Activated naive CD4-positive, alpha-beta T cell treated with anti-CD3 and anti-CD28 coated beads, Interleukin-2, amount 10 ng/mL, durations not matched to agents 5 hours and 36 hours (primary cell): Measurements from ENCODE around the gene GAGE12H. TPM values are rescaled to one million over a fixed set of nuclear protein-coding genes. Genes with fewer than 3 reads are reported as not detected.

Experiments
- total RNA-seq, 2 experiments: library from RNA; stranded (reverse); gene quantifications; one replicate each; pipeline ENCODE4 v1.2.3, GENCODE V29; 2021

GAGE12H gene, protein sequence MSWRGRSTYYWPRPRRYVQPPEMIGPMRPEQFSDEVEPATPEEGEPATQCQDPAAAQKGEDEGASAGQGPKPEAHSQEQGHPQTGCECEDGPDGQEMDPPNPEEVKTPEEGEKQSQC
- total RNA-seq, result not detected

DNA sequence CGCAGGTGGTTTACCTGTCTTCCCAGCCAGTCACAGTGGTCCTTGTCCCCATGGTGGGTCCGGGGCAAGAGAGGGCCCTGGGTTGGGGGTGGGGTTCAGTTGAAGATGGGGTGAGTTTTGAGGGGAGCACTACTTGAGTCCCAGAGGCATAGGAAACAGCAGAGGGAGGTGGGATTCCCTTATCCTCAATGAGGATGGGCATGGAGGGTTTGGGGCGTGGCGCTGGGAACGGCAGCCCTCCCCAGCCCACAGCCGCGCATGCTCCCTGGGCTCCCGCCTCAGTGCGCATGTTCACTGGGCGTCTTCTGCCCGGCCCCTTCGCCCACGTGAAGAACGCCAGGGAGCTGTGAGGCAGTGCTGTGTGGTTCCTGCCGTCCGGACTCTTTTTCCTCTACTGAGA, at the start of gene GAGE12H:
GAGE12H (plus strand) TSS at position 301 of the 400 bp plus-strand sequence. CDS start 1,155 bp downstream, outside the sequence.

DNA sequence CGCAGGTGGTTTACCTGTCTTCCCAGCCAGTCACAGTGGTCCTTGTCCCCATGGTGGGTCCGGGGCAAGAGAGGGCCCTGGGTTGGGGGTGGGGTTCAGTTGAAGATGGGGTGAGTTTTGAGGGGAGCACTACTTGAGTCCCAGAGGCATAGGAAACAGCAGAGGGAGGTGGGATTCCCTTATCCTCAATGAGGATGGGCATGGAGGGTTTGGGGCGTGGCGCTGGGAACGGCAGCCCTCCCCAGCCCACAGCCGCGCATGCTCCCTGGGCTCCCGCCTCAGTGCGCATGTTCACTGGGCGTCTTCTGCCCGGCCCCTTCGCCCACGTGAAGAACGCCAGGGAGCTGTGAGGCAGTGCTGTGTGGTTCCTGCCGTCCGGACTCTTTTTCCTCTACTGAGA, 47.9 kb upstream of the GAGE12H start, which contains the start of gene GAGE12C:
GAGE12C (plus strand) TSS at position 301 of the 400 bp plus-strand sequence. CDS start 1,155 bp downstream, outside the sequence.

DNA sequence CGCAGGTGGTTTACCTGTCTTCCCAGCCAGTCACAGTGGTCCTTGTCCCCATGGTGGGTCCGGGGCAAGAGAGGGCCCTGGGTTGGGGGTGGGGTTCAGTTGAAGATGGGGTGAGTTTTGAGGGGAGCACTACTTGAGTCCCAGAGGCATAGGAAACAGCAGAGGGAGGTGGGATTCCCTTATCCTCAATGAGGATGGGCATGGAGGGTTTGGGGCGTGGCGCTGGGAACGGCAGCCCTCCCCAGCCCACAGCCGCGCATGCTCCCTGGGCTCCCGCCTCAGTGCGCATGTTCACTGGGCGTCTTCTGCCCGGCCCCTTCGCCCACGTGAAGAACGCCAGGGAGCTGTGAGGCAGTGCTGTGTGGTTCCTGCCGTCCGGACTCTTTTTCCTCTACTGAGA, 38.3 kb upstream of the GAGE12H start, which contains the start of gene GAGE12D:
GAGE12D (plus strand) TSS at position 301 of the 400 bp plus-strand sequence. CDS start 1,155 bp downstream, outside the sequence.

DNA sequence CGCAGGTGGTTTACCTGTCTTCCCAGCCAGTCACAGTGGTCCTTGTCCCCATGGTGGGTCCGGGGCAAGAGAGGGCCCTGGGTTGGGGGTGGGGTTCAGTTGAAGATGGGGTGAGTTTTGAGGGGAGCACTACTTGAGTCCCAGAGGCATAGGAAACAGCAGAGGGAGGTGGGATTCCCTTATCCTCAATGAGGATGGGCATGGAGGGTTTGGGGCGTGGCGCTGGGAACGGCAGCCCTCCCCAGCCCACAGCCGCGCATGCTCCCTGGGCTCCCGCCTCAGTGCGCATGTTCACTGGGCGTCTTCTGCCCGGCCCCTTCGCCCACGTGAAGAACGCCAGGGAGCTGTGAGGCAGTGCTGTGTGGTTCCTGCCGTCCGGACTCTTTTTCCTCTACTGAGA, 28.8 kb upstream of the GAGE12H start, which contains the start of gene GAGE12E:
GAGE12E (plus strand) TSS at position 301 of the 400 bp plus-strand sequence. CDS start 1,155 bp downstream, outside the sequence.

DNA sequence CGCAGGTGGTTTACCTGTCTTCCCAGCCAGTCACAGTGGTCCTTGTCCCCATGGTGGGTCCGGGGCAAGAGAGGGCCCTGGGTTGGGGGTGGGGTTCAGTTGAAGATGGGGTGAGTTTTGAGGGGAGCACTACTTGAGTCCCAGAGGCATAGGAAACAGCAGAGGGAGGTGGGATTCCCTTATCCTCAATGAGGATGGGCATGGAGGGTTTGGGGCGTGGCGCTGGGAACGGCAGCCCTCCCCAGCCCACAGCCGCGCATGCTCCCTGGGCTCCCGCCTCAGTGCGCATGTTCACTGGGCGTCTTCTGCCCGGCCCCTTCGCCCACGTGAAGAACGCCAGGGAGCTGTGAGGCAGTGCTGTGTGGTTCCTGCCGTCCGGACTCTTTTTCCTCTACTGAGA, 19.2 kb upstream of the GAGE12H start, which contains the start of gene GAGE12F:
GAGE12F (plus strand) TSS at position 301 of the 400 bp plus-strand sequence. CDS start 1,155 bp downstream, outside the sequence.

DNA sequence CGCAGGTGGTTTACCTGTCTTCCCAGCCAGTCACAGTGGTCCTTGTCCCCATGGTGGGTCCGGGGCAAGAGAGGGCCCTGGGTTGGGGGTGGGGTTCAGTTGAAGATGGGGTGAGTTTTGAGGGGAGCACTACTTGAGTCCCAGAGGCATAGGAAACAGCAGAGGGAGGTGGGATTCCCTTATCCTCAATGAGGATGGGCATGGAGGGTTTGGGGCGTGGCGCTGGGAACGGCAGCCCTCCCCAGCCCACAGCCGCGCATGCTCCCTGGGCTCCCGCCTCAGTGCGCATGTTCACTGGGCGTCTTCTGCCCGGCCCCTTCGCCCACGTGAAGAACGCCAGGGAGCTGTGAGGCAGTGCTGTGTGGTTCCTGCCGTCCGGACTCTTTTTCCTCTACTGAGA, 9.6 kb upstream of the GAGE12H start, which contains the start of gene GAGE12G:
GAGE12G (plus strand) TSS at position 301 of the 400 bp plus-strand sequence. CDS start 1,155 bp downstream, outside the sequence.

DNA sequence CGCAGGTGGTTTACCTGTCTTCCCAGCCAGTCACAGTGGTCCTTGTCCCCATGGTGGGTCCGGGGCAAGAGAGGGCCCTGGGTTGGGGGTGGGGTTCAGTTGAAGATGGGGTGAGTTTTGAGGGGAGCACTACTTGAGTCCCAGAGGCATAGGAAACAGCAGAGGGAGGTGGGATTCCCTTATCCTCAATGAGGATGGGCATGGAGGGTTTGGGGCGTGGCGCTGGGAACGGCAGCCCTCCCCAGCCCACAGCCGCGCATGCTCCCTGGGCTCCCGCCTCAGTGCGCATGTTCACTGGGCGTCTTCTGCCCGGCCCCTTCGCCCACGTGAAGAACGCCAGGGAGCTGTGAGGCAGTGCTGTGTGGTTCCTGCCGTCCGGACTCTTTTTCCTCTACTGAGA, 9.4 kb downstream of the GAGE12H start, which contains the start of gene GAGE2A:
GAGE2A (plus strand) TSS at position 301 of the 400 bp plus-strand sequence. CDS start 1,155 bp downstream, outside the sequence.

DNA sequence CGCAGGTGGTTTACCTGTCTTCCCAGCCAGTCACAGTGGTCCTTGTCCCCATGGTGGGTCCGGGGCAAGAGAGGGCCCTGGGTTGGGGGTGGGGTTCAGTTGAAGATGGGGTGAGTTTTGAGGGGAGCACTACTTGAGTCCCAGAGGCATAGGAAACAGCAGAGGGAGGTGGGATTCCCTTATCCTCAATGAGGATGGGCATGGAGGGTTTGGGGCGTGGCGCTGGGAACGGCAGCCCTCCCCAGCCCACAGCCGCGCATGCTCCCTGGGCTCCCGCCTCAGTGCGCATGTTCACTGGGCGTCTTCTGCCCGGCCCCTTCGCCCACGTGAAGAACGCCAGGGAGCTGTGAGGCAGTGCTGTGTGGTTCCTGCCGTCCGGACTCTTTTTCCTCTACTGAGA, 19.0 kb downstream of the GAGE12H start, which contains the start of gene GAGE1:
GAGE1 (plus strand) TSS at position 301 of the 400 bp plus-strand sequence. CDS start 1,155 bp downstream, outside the sequence.

Other genes starting within 250 kb of the GAGE12H start
- not detected for gene GAGE13, start 248.4 kb upstream of the GAGE12H start, total RNA-seq
- gene GAGE12C, start 47.8 kb upstream of the GAGE12H start, total RNA-seq, result not detected
- not detected for gene GAGE12D, start 38.2 kb upstream of the GAGE12H start, total RNA-seq
- gene GAGE12E, start 28.7 kb upstream of the GAGE12H start, total RNA-seq, result not detected
- not detected for gene GAGE12F, start 19.1 kb upstream of the GAGE12H start, total RNA-seq
- not detected for gene GAGE12G, start 9.5 kb upstream of the GAGE12H start, total RNA-seq
- gene GAGE2A, start 9.5 kb downstream of the GAGE12H start, total RNA-seq, result not detected
- not detected for gene GAGE1, start 19.1 kb downstream of the GAGE12H start, total RNA-seq
- not detected for gene PAGE1, start 116.0 kb downstream of the GAGE12H start, total RNA-seq
- not detected for gene PAGE4, start 249.4 kb downstream of the GAGE12H start, total RNA-seq